Measurements from ENCODE around the gene RAB9A.
"Not testable (repeated sequence)": the region's sequence is repeated elsewhere in the genome, so short reads cannot be mapped to it uniquely, and the experiment has no call there.

Gene RAB9A

DNA sequence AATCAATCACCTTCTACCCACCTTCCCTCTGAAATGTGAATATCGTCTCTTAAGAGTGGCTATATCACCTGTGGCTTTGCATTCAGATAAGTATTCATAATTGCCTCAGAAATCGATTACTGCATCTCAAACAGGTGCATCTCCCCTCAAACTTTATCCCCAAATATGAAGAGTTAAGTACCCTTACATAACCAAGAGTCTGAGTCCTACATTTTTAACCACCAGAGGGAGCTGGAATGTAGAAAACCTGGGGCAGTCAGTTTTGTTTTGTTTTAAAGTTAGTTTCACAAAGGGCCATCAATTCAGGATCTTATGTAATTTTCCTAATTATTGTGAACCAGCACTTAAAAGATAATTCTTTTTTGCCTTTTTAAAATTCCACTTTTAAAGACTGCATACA, 30.3 kb upstream of the RAB9A start:
- Mint-ChIP-seq H3K4me3 (no peak overlapping the region), H3K4me1 (ENCODE audit: low read depth) (no peaks in the 10 kb centered on the region), H3K27me3 (no peaks in the 10 kb centered on the region), H3K9me3 (no peaks in the 10 kb centered on the region), H3K36me3 (ENCODE audit: low read depth) (peaks cover 21% of the 10 kb centered on the region), H3K27ac (no peak overlapping the region)
- intact Hi-C loops (cut with micrococcal nuclease), result loop anchor here (1.0 to 5.0 kb wide), 3 partner anchors 76 to 373 kb away; partner anchors contain the start of genes OFD1 and TRAPPC2

DNA sequence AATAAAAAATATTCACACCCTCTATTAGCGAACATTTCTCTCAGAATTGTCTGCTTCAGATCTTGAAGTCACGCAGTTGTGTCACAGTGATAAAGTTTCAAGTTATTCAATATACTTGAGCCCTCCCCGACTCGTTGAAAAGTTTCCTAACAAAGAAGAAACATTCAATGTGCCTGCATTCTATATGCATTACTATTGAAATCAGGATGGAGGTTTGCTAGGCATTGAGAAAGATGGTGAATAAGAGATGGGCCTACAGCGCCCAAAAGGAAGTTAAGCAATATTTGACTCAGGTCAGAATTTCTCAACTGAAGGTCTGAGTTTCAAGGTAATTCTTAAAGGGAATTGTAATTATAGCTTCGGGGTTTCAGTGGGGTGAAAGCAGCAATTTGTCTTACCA, 29.9 kb upstream of the RAB9A start:
- Mint-ChIP-seq H3K9me3 (no peaks in the 10 kb centered on the region), H3K4me1 (ENCODE audit: low read depth) (no peaks in the 10 kb centered on the region), H3K27me3 (no peaks in the 10 kb centered on the region), H3K27ac (no peak overlapping the region), H3K36me3 (ENCODE audit: low read depth) (peaks cover 23% of the 10 kb centered on the region), H3K4me3 (no peak overlapping the region)
- intact Hi-C loops (cut with micrococcal nuclease), result loop anchor here (2.0 to 5.0 kb wide), 2 partner anchors 76 to 88 kb away; partner anchors contain the start of genes OFD1 and TRAPPC2

DNA sequence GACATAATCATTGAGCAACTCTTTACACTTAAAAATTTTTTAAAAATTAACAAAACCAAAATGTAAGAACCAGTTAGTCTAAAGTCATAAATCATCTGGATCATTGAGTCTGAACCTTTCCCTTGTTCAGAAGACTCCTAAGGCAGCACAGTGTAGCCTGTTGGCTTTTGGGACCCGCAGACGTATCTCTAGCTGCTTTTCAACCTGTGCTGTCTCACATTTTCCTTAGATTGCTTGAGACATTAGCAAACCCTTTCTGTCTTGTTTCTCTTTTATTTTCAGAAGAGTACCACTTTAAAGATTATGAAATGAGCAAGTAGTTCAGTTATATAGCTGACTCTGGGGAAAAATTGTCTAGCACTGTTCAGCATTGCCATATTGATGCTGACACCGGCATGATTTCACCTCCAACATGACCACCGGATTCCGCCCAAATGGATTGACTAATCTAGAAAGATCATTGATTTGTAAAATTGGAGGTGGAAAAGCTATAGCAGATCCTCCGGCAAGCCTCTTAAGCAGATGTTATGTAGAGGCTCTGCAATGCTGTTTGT, 27.1 kb upstream of the RAB9A start:
- Mint-ChIP-seq H3K4me1 (ENCODE audit: low read depth) (peaks cover 22% of the 10 kb centered on the region), H3K9me3 (no peaks in the 10 kb centered on the region), H3K36me3 (ENCODE audit: low read depth) (peaks cover 17% of the 10 kb centered on the region), H3K27me3 (no peaks in the 10 kb centered on the region), H3K27ac (no peak overlapping the region), H3K4me3 (no peak overlapping the region)
- intact Hi-C loops (cut with micrococcal nuclease), result loop anchor here (5.0 kb wide), 1 partner anchor 35 kb away; no protein-coding TSS in a partner anchor

DNA sequence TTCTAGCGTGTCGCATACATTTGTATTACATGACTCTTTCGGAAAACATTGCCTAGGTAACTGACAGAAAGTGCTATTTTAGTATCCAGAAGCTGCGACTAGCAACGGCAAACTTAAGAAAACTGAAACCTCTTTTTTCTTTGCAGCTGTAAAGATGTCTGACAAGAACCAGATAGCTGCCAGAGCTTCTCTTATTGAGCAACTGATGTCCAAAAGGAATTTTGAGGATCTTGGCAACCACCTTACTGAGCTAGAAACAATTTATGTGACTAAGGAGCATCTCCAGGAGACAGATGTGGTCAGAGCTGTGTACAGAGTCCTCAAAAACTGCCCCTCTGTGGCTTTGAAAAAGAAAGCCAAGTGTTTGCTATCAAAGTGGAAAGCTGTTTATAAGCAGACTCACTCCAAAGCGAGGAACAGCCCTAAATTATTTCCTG, 26.6 kb upstream of the RAB9A start:
- Mint-ChIP-seq H3K9me3 (no peaks in the 10 kb centered on the region), H3K4me3 (no peak overlapping the region), H3K36me3 (ENCODE audit: low read depth) (peaks cover 12% of the 10 kb centered on the region), H3K27me3 (no peaks in the 10 kb centered on the region), H3K4me1 (ENCODE audit: low read depth) (peaks cover 22% of the 10 kb centered on the region), H3K27ac (no peak overlapping the region)
- intact Hi-C loops (cut with micrococcal nuclease), result loop anchor here (5.0 kb wide), 1 partner anchor 35 kb away; no protein-coding TSS in a partner anchor

DNA sequence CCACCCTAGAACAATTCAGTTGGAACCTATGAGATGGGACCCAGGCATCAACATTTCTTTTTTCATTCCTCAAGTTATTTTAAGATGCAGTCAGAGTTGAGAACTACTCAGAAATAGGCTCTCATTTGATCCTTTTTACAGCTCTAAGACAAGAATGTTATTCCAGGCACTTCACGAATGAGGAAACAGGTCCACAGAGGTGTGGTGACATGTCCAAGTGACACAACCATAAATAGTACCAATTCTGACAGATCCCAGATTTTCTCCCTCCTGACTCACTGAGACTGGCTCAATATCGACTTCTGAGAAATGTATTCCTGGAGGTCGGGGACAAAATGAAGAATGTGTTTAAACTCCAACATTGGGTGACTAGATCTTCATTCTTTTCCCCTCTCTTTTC, 24.9 kb upstream of the RAB9A start:
- peaks cover 22% of the 10 kb centered on the region for H3K4me1 Mint-ChIP-seq (ENCODE audit: low read depth)
- H3K9me3 Mint-ChIP-seq, result no peaks in the 10 kb centered on the region
- intact Hi-C loops (cut with micrococcal nuclease), result loop anchor here (5.0 kb wide), 1 partner anchor 33 kb away; no protein-coding TSS in a partner anchor
- peaks cover 6% of the 10 kb centered on the region for H3K36me3 Mint-ChIP-seq (ENCODE audit: low read depth)
- no peaks in the 10 kb centered on the region for H3K27me3 Mint-ChIP-seq
- no peak overlapping the region for H3K27ac Mint-ChIP-seq
- H3K4me3 Mint-ChIP-seq, result no peak overlapping the region

DNA sequence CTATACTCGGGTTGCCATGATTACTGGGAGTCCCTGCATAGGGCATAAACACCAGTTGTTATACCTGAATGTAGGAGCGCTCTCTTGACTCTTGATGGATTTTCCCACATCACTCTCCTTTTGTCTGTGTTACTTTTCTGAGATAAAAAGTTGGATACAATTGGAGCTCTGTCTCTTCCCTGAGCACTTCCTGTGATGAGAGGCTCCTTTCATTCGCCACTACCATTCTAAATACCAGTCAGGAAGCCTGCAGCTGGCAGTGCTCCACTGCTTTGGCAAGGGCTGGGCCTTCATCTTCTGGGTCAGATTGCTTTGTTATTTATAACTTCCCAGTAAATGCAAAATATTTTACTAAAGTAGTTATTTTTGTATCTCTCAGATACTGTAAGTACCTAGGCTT, 22.1 kb upstream of the RAB9A start:
- Mint-ChIP-seq H3K27ac (no peak overlapping the region), H3K36me3 (ENCODE audit: low read depth) (peaks cover 6% of the 10 kb centered on the region), H3K4me3 (no peak overlapping the region), H3K9me3 (no peaks in the 10 kb centered on the region), H3K4me1 (ENCODE audit: low read depth) (peaks cover 22% of the 10 kb centered on the region), H3K27me3 (no peaks in the 10 kb centered on the region)
- intact Hi-C loops (cut with micrococcal nuclease), result no loop called here

DNA sequence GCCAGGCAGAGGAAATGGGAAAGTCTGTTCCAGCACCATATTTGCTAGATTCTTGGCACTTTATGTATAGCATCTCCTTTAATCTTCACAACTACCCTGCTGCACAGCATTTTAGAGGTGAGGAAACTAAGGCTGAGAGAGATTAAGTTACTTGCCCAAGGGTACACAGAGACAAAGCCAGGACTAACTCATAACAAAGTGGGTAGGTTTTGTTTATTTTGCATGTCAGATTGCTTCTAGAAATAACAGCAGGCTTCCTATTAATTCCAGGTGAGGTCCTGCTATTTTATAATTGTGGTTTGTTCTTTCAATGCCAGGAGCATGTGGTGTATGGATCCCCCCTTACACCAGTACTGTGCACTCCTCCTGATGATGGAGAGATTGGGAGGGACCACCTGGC, 21.0 kb upstream of the RAB9A start:
- Mint-ChIP-seq H3K4me3 (no peak overlapping the region), H3K36me3 (ENCODE audit: low read depth) (peaks cover 6% of the 10 kb centered on the region), H3K9me3 (no peaks in the 10 kb centered on the region), H3K27ac (no peak overlapping the region), H3K27me3 (no peaks in the 10 kb centered on the region), H3K4me1 (ENCODE audit: low read depth) (peaks cover 22% of the 10 kb centered on the region)
- intact Hi-C loops (cut with micrococcal nuclease), result no loop called here

DNA sequence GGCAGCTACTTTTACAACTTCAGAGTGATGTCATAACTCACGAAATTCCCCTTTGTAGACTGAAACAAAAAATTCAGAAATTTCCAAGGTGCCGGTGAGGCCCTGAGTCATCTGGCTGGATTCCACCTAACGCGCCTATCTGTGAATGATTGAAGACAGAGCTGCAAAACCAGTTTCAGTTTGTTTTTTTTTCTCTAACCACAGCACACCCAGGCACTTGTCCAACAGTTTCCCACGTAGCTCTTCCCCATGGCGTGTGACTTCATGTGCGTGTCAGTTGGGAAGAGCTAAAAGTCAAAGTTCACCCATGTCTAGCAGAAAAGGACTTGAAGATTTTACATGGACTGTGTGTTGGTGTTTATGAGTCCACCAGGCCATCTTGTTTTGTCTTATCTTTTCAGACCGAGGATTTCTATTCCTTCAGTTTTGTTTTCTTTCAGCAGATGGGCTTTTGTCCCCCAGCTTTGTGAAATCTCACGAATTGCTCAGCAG, 19.6 kb upstream of the RAB9A start:
- H3K27me3 Mint-ChIP-seq, result no peaks in the 10 kb centered on the region
- H3K4me3 Mint-ChIP-seq, result peak overlapping the region; percentile 13
- no peak overlapping the region for H3K27ac Mint-ChIP-seq
- peaks cover 20% of the 10 kb centered on the region for H3K4me1 Mint-ChIP-seq (ENCODE audit: low read depth)
- peaks cover 2% of the 10 kb centered on the region for H3K36me3 Mint-ChIP-seq (ENCODE audit: low read depth)
- intact Hi-C loops (cut with micrococcal nuclease), result no loop called here
- no peaks in the 10 kb centered on the region for H3K9me3 Mint-ChIP-seq

DNA sequence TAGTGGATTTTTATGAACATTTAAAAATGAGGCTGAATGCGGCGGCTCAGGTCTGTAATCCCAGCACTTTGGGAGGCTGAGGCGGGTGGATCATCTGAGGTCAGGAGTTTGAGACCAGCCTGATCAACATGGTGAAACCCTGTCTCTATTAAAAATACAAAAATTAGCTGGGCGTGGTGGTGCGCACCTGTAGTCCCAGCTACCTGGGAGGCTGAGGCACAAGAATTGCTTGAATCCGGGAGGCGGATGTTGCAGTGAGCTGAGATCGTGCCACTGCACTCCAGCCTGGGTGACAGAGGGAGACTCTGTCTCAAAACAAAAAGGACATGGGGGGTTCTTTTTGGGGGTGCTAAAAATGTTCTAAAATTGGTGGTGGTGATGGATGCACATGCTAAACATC, 19.2 kb upstream of the RAB9A start:
- H3K36me3 Mint-ChIP-seq (ENCODE audit: low read depth); H3K9me3 Mint-ChIP-seq; H3K4me3 Mint-ChIP-seq; intact Hi-C loops (cut with micrococcal nuclease); H3K27ac Mint-ChIP-seq; H3K27me3 Mint-ChIP-seq: not testable (repeated sequence)
- peaks cover 15% of the 10 kb centered on the region for H3K4me1 Mint-ChIP-seq (ENCODE audit: low read depth)

DNA sequence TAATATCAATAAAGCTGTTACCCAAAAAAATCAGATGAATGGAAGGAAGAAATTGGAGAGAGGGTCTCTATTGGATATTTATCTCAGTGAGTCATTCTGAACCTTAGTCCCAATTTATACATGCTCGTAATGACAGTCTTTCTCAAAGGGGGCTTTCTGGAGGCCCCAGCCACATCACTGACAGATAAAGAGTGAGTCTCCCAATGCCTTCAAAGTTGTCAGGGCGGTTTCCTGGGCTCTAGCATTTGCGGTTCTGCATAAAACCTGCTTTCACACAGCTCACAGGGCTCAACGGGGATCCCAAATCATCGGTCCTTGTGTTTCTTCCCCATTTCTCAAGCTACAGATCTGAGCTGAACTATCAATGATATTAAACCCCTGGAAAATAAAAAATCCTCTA, 18.7 kb upstream of the RAB9A start:
- no peak overlapping the region for H3K27ac Mint-ChIP-seq
- H3K4me3 Mint-ChIP-seq, result no peak overlapping the region
- H3K27me3 Mint-ChIP-seq, result no peaks in the 10 kb centered on the region

DNA sequence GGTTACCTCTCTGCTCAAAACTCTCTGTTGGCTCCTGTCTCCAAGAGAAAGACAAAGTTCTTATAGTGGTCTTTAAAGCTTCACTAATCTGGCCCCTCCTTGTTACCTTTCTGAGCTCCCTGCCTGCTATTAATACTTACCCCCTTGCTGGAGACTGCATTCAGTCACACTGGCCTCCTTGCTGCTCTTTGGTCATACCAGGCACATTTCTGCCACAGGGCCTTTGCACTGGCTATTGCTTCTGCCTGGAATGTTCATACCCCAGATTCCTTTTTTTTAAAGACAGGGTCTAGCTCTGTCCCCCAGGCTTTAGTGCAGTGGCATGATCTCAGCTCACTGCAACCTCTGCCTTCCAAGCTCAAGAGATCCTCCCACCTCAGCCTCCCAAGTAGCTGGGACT, 15.9 kb upstream of the RAB9A start:
- no peaks in the 10 kb centered on the region for H3K27me3 Mint-ChIP-seq
- intact Hi-C loops (cut with micrococcal nuclease), result no loop called here
- no peaks in the 10 kb centered on the region for H3K9me3 Mint-ChIP-seq
- no peak overlapping the region for H3K27ac Mint-ChIP-seq
- no peak overlapping the region for H3K4me3 Mint-ChIP-seq
- H3K36me3 Mint-ChIP-seq (ENCODE audit: low read depth), result no peaks in the 10 kb centered on the region
- peaks cover 6% of the 10 kb centered on the region for H3K4me1 Mint-ChIP-seq (ENCODE audit: low read depth)

More for the DNA sequence above, 18.7 kb upstream of the RAB9A start:
- peaks cover 11% of the 10 kb centered on the region for H3K4me1 Mint-ChIP-seq (ENCODE audit: low read depth)
- intact Hi-C loops (cut with micrococcal nuclease), result no loop called here
- H3K36me3 Mint-ChIP-seq (ENCODE audit: low read depth), result no peaks in the 10 kb centered on the region
- no peaks in the 10 kb centered on the region for H3K9me3 Mint-ChIP-seq

DNA sequence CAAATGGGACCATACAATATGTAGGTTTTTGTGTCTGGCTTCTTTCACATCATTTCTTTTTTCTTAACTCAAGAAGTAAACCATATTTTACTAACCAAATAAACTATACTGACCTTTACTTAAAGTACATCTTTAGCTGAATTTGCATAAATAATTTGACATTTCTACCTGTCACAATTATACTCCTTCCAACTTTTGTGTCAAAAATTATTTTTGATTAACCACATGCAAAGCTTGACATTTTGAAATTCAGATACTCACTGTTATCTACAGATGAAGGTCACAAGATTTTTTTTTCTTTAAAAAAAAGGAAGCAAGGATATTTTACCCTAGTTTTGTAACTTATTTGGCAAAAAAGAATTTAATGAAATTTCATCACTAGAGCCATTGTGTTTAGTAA, 12.0 kb upstream of the RAB9A start:
- no peaks in the 10 kb centered on the region for H3K9me3 Mint-ChIP-seq
- intact Hi-C loops (cut with micrococcal nuclease), result no loop called here
- H3K4me1 Mint-ChIP-seq (ENCODE audit: low read depth), result peaks cover 6% of the 10 kb centered on the region

DNA sequence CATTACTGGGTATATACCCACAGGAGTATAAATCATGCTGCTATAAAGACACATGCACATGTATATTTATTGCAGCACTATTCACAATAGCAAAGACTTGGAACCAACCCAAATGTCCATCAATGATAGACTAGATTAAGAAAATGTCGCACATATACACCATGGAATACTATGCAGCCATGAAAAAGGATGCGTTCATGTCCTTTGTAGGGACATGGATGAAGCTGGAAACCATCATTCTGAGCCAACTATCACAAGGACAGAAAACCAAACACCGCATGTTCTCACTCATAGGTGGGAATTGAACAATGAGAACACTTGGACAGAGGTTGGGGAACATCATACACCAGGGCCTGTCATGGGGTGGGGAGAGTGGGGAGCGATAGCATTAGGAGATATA, 9.2 kb upstream of the RAB9A start:
- intact Hi-C loops (cut with micrococcal nuclease); H3K9me3 Mint-ChIP-seq; H3K27me3 Mint-ChIP-seq; H3K27ac Mint-ChIP-seq; H3K36me3 Mint-ChIP-seq (ENCODE audit: low read depth); H3K4me3 Mint-ChIP-seq; H3K4me1 Mint-ChIP-seq (ENCODE audit: low read depth): not testable (repeated sequence)

More for the DNA sequence above, 12.0 kb upstream of the RAB9A start:
- Mint-ChIP-seq H3K27ac (no peak overlapping the region), H3K27me3 (no peaks in the 10 kb centered on the region), H3K36me3 (ENCODE audit: low read depth) (no peaks in the 10 kb centered on the region), H3K4me3 (no peak overlapping the region)

DNA sequence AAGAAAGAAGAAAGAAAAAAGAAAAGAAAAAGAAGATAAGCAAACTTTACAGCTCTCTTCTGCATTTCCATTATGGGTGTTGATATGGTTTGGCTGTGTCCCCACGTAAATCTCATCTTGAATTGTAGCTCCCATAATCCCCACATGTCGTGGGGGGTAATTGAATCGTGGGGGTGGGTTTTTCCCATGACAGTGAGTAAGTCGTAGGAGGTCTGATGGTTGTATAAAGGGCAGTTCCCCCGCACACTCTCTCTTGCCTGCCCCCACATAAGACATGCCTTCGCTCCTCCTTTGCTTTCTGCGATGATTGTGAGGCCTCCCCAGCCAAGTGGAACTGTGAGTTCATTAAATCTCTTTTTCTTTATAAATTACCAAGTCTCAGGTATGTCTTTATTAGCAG, 7.3 kb upstream of the RAB9A start:
- H3K9me3 Mint-ChIP-seq, result no peaks in the 10 kb centered on the region

DNA sequence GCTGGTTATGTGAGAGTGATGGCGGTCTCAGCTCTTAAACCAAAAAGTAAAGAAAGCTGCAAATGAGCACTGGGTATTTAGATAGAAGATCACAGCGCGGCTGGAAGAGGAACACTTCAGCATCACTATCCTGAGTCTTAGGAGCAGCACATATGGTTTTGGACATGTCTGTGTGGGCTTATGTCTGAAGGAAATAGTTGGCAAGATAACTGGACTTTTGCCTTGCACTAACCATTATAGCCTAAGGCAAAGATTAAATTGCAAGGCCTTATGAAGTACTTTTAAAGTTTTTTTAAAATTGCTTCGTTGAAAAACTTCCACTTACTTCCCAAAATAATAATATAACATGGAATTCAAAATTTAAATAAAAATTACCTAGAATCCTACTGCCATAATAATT, 4.6 kb upstream of the RAB9A start:
- Mint-ChIP-seq H3K4me1 (ENCODE audit: low read depth) (peaks cover 13% of the 10 kb centered on the region), H3K27ac (no peak overlapping the region), H3K9me3 (no peaks in the 10 kb centered on the region), H3K4me3 (no peak overlapping the region), H3K36me3 (ENCODE audit: low read depth) (no peaks in the 10 kb centered on the region), H3K27me3 (no peaks in the 10 kb centered on the region)
- intact Hi-C loops (cut with micrococcal nuclease), result no loop called here

More for the DNA sequence above, 7.3 kb upstream of the RAB9A start:
- Mint-ChIP-seq H3K4me1 (ENCODE audit: low read depth) (peaks cover 19% of the 10 kb centered on the region), H3K36me3 (ENCODE audit: low read depth) (no peaks in the 10 kb centered on the region), H3K27ac (no peak overlapping the region), H3K27me3 (no peaks in the 10 kb centered on the region), H3K4me3 (no peak overlapping the region)
- intact Hi-C loops (cut with micrococcal nuclease), result no loop called here

Data from dendritic cell treated with granulocyte-macrophage colony-stimulating factor and Interleukin-4, amounts not matched to agents 40 ng/mL and 50 ng/mL, for 4 days (primary cell).